NCI-H446 (cell line): ENCODE measurements around the gene CCDC136.

Source experiments
- DNase-seq, 2 experiments: peaks; one replicate each; lab custom pipeline; 2025; lab: John Stamatoyannopoulos, UW

CCDC136 gene

GRCh38 chr7:128777156-128778123, 14.3 kb upstream of the CCDC136 start:
- DNase-seq = no peak

- DNase-seq = no peak
Measured at GRCh38 chr7:128778946-128779345, 12.8 kb upstream of the CCDC136 start.

DNA sequence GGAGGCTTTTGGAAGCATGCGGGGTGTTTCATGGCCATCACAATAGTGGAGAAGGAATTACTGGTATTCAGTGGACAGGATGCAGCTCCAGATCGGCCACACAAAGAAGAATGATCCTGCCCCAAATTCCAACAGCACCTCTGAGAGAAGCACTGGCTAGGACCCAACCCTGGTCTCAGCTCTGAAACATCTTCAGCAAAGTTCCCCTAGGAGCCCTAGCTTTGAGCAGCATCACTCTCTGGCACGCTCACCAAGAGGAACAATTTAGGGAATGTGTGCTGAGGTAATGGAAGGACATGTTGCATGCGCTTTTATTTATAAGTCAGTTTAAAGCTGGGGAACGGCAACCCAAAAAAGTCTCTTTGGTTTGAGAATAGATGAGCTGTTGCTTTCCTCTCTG, 10.6 kb upstream of the CCDC136 start:
- no peak for DNase-seq

- DNase-seq = no peak
Measured at GRCh38 chr7:128781851-128782250, 9.9 kb upstream of the CCDC136 start.

GRCh38 chr7:128783143-128783861, 8.5 kb upstream of the CCDC136 start:
- DNase-seq = no peak

GRCh38 chr7:128785738-128786137, 6.0 kb upstream of the CCDC136 start:
- no peak for DNase-seq

- DNase-seq = no peak
Measured at GRCh38 chr7:128788446-128789412, 3.0 kb upstream of the CCDC136 start.

GRCh38 chr7:128790315-128791041, 1.3 kb upstream of the CCDC136 start:
- no peak for DNase-seq

- no peak for DNase-seq
Measured at GRCh38 chr7:128791972-128792327, 182 bp downstream of the CCDC136 start.

- DNase-seq = peak in 1 of 2 experiments; percentile 15
Measured at GRCh38 chr7:128792471-128793180, 858 bp downstream of the CCDC136 start.

DNA sequence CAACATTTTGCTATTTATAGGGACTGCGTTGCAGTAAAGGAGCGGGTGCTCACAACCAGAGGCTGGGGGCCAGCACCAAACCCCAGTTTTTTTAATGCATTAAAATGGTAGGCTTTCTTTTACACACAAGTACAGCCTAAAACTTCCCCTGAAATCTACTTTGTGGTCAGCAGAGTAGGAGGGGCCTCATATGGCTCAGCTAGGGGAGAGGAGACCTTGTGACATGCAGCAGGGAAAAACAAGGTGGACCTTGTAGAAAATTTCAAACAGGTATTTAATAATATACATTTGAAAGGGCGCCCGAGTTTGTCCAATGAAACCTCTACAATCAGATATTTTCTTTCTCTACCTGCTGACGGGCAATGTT, 1.4 kb downstream of the CCDC136 start:
- DNase-seq = no peak

GRCh38 chr7:128794020-128794419, 2.3 kb downstream of the CCDC136 start:
- DNase-seq = no peak

DNA sequence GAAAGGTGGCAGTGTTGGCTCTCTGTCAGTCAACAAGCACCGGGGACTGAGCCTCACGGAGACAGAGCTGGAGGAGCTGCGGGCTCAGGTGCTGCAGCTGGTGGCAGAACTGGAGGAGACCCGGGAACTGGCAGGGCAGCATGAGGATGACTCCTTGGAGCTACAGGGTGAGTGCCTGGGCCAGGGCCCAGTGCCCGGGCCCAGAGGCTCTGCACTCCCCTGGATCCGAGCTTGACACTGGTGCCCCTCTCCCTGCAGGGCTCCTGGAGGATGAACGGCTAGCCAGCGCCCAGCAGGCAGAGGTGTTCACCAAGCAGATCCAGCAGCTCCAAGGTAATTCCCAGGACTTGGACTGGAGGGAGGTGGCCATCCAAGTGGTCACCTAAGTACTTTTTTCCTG, 2.7 kb downstream of the CCDC136 start:
- no peak for DNase-seq

GRCh38 chr7:128795129-128795528, 3.4 kb downstream of the CCDC136 start:
- no peak for DNase-seq

- peak in 1 of 2 experiments; percentile 65 for DNase-seq
Measured at GRCh38 chr7:128796327-128796726, 4.6 kb downstream of the CCDC136 start.

- no peak for DNase-seq
Measured at GRCh38 chr7:128799451-128799850, 7.7 kb downstream of the CCDC136 start.

DNA sequence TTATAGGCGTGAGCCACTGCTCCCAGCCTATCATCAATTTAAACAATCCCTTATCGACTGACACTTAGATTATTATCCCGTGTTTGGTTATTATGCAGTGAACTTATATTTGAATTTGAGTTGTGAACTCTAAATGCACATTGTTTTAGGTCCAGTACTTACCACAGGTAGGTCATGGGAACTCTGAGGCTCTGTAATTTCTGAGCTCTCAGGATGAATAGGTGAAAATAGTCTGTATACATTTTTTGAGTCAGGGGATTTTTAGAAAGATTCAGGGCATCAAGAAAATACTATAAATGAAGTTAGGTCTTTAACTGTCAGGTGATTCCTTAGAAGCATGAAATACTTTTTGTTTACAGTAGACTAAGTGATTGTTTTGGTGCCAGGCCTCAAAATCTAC, 8.8 kb downstream of the CCDC136 start:
- DNase-seq = no peak

DNA sequence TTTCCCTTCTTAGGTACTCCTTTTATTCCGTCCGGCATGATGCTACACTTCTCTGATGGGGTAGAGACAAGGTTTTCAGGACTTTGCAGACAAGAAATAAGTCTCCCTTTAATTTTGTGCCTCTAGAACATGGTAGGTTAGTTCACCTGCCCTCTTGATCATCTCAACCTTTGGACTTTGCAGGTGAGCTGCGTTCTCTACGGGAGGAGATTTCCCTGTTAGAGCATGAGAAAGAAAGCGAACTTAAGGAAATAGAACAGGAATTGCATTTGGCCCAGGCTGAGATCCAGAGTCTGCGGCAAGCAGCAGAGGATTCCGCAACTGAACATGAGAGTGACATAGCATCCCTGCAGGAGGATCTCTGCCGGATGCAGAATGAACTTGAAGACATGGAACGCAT, 9.2 kb downstream of the CCDC136 start:
- DNase-seq = no peak

- DNase-seq = no peak
Measured at GRCh38 chr7:128801667-128802418, 10.1 kb downstream of the CCDC136 start.

GRCh38 chr7:128804484-128804883, 12.7 kb downstream of the CCDC136 start:
- no peak for DNase-seq
